AG04450 (cell line): ENCODE results near the gene GTF3A. TPM values are rescaled to one million over a fixed set of nuclear protein-coding genes. Genes with fewer than 3 reads are reported as not detected.

Experiments used
- CTCF ChIA-PET: fragments of 300-600, 350-600 bp; formaldehyde crosslinking; extraction: SDS; loops from one replicate; lab custom pipeline; 2022; ENCODE audit warnings: antibody characterized with exemption, inconsistent platforms; lab: Charles Lee
- POLR2A ChIA-PET: fragments of 350-600 bp; formaldehyde crosslinking; extraction: SDS; loops from one replicate; lab custom pipeline; 2021; ENCODE audit warnings: antibody characterized with exemption, inconsistent platforms; lab: Yijun Ruan, JAX
- DNase-seq: peaks from one replicate; pipeline ENCODE4 v3.0.0-alpha.2; 2011; ENCODE audit warnings: low read depth, low spot score
- H3K27ac ChIP-seq: one replicate; pipeline ENCODE4 v1.5.1; 2012; ENCODE audit warnings: low read depth, low read length, control low read depth
- H3K27me3 ChIP-seq: one replicate; pipeline ENCODE4 v1.6.0; 2012; ENCODE audit warnings: low read length; ENCODE audit not compliant: control insufficient read depth, insufficient read depth
- H3K4me3 ChIP-seq: 2 replicates; pipeline ENCODE4 v1.5.1; 2011; ENCODE audit warnings: mild to moderate bottlenecking, low read depth, low read length, control low read depth
- H3K9me3 ChIP-seq: 2 replicates; pipeline ENCODE4 v1.5.1; 2012; ENCODE audit warnings: low read length; ENCODE audit not compliant: control insufficient read depth, insufficient read depth
- CTCF ChIP-seq: IDR thresholded peaks from 2 replicates; pipeline ENCODE4 v1.5.1; 2011; ENCODE audit warnings: low read depth, low read length, control low read depth, inconsistent platforms
- polyA plus RNA-seq: library from polyadenylated mRNA; depleted of rRNA; stranded (reverse); fragments of >200 nt; gene quantifications from 2 replicates; pipeline ENCODE4 v1.2.3, GENCODE V29; 2011

The GTF3A gene
- polyA plus RNA-seq, 1 experiment: 104 TPM

DNA sequence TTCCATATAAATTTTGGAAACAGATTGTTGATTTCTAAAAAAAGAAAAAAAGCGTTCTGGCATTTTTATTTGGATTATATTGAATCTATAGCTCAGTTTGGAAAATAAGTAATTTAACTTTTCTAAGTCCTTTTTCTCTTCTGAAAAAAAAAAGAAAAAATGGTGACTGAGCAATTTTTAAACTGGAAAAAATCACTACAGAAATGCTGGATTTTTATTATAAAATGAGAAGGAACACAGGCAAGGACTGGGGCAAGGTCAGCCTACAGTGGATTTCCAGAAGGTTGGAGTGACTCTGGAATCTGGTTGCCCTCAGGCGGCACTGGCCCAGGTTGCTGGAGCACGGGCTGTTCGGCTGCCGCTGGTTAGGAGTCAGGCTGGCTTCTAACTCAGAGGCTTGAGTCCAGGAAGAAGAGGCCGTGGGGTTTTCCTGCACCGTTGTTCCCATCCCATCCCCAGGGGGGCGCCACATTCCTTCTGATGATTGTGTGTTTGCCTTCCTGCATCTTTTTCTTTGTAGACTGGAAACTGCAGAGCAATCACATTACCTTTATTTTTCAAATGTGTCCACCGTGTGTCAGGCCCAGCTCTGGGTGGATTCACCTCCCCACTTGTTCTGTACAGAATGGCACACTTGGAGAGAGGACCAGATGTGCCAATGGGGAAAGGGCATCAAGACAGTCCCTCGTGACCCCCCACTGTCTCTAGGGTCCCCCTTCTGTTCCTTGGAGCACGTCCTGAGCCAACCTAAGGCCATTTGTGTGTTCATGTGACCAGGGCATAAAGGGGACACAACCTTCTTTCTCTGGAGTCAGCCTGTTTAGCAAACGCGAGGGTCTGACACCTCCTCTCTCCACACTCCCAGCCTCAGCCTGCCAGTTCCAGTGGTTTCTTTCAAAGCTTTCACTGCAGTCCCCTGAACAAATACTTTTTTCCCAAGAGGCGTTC, 44.5 kb upstream of the GTF3A start:
- Histone ChIP-seq H3K9me3 (peaks cover 3% of the 10 kb centered on the region; the same call in 1 of the 2 replicates), H3K27me3 (peaks cover 16% of the 10 kb centered on the region), H3K4me3 (no peak overlapping the region), H3K27ac (no peak overlapping the region)
- peak; percentile 55 for TF ChIP-seq CTCF
- ChIA-PET CTCF (interaction anchor here (0.6 to 2.2 kb wide), 19 partner anchors 17 to 634 kb away, joined by 3 to 24 read pairs (median 4); no protein-coding TSS in a partner anchor), POLR2A (no interaction called here)
- no peak for DNase-seq

- Histone ChIP-seq H3K27ac (no peak overlapping the region), H3K4me3 (no peak overlapping the region), H3K27me3 (peaks cover 16% of the 10 kb centered on the region), H3K9me3 (peaks cover 3% of the 10 kb centered on the region; the same call in 1 of the 2 replicates)
- no peak for DNase-seq
- ChIA-PET CTCF (interaction anchor here (4.6 kb wide), 1 partner anchor 445 kb away, joined by 25 read pairs; no protein-coding TSS in a partner anchor), POLR2A (no interaction called here)
- no peak for TF ChIP-seq CTCF
Measured at GRCh38 chr13:27381601-27382000, 42.8 kb upstream of the GTF3A start.

- ChIA-PET POLR2A (no interaction called here), CTCF (interaction anchor here (0.6 to 4.6 kb wide), 4 partner anchors 8 to 446 kb away, joined by 3 to 25 read pairs (median 8); no protein-coding TSS in a partner anchor)
- Histone ChIP-seq H3K27me3 (peaks cover 19% of the 10 kb centered on the region), H3K27ac (no peak overlapping the region), H3K9me3 (peaks cover 3% of the 10 kb centered on the region; the same call in 1 of the 2 replicates), H3K4me3 (no peak overlapping the region)
- DNase-seq: no peak
- no peak for TF ChIP-seq CTCF
Measured at GRCh38 chr13:27383104-27383921, 41.1 kb upstream of the GTF3A start.

DNA sequence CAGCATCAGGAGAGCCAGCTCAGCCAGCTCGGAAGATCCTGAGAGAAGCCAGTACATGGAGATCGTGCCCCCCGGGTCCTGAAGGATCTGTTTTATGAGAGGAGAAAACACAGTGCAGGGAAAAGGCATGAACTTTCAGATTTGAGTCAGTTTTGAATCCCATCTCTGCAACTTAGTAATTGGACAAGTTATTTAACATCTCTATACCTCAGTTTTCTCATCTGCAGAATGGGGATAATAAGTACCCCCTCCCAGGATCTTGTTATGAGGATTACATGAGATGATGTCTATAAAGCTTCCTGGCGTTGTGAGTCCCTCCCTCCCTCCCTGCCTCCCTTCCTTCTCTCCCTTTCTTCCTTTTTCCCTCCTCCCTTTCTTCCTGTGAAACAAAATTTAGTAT, 40.1 kb upstream of the GTF3A start:
- Histone ChIP-seq H3K27ac (no peak overlapping the region), H3K4me3 (no peak overlapping the region), H3K27me3 (peaks cover 19% of the 10 kb centered on the region), H3K9me3 (peaks cover 3% of the 10 kb centered on the region; the same call in 1 of the 2 replicates)
- ChIA-PET CTCF (interaction anchor here (1.2 to 4.6 kb wide), 4 partner anchors 9 to 442 kb away, joined by 3 to 25 read pairs (median 8); no protein-coding TSS in a partner anchor), POLR2A (no interaction called here)
- no peak for TF ChIP-seq CTCF
- no peak for DNase-seq
